ENCODE data around the gene LMX1B.
"Not testable (repeated sequence)": the region's sequence is repeated elsewhere in the genome, so short reads cannot be mapped to it uniquely, and the experiment has no call there.

- TF ChIP-seq, protein P1, sequence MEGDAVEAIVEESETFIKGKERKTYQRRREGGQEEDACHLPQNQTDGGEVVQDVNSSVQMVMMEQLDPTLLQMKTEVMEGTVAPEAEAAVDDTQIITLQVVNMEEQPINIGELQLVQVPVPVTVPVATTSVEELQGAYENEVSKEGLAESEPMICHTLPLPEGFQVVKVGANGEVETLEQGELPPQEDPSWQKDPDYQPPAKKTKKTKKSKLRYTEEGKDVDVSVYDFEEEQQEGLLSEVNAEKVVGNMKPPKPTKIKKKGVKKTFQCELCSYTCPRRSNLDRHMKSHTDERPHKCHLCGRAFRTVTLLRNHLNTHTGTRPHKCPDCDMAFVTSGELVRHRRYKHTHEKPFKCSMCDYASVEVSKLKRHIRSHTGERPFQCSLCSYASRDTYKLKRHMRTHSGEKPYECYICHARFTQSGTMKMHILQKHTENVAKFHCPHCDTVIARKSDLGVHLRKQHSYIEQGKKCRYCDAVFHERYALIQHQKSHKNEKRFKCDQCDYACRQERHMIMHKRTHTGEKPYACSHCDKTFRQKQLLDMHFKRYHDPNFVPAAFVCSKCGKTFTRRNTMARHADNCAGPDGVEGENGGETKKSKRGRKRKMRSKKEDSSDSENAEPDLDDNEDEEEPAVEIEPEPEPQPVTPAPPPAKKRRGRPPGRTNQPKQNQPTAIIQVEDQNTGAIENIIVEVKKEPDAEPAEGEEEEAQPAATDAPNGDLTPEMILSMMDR (IDR thresholded peaks at IDR 0.05; ENCODE audit: poor library complexity, severe bottlenecking), result not testable (repeated sequence)
- not testable (repeated sequence) for TF ChIP-seq REST (IDR thresholded peaks at IDR 0.05; ENCODE audit: borderline replicate concordance); EP300 (conservative IDR thresholded peaks at IDR 0.05; ENCODE audit: poor library complexity, severe bottlenecking); EZH2 (IDR thresholded peaks at IDR 0.05; ENCODE audit: borderline replicate concordance, insufficient read depth, low read length, poor library complexity, severe bottlenecking); MXI1 (conservative IDR thresholded peaks at IDR 0.05; ENCODE audit: poor library complexity, severe bottlenecking); SMC3 (conservative IDR thresholded peaks at IDR 0.05; ENCODE audit: poor library complexity); POLR2AphosphoS5 (IDR thresholded peaks at IDR 0.05); RAD21 (conservative IDR thresholded peaks at IDR 0.05)
Observed at GRCh38 chr9:126707712-126708111, 94.0 kb downstream of the LMX1B start.

Measured in neural cell (in vitro differentiated cells).